Measurements from ENCODE around the gene ATG4D.

The ATG4D gene

DNA sequence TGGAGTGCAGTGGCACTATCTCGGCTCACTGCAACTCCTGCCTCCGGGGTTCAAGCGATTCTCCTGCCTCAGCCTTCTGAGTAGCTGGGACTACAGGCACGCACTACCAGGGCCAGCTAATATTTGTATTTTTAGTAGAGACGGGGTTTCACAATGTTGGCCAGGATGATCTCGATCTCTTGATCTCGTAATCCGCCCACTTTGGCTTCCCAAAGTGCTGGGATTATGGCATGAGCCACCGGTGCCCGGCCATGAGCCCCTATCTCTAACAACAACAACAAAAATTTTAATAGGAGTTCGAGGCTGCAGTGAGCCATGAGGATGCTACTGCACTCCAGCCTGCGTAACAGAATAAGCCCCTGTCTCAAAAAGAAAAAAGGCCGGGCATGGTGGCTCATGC is 38.4 kb downstream of the ATG4D start:
- DNase-seq: no peak
- Histone ChIP-seq H3K36me3 (replicated peaks) (no peaks in the 10 kb centered on the region), H3K27me3 (replicated peaks) (peaks cover 6% of the 10 kb centered on the region), H3K4me3 (ENCODE audit: low read depth, low read length) (no peak overlapping the region), H3K27ac (no peak overlapping the region)
- in situ Hi-C loops (cut with HindIII; ENCODE audit: low pct_ligation_motif_present, low sequenced_read_pairs): no loop called here
- no peak for TF ChIP-seq CTCF (IDR thresholded peaks at IDR 0.05; ENCODE audit: low read depth, low read length, missing control alignments)

DNA sequence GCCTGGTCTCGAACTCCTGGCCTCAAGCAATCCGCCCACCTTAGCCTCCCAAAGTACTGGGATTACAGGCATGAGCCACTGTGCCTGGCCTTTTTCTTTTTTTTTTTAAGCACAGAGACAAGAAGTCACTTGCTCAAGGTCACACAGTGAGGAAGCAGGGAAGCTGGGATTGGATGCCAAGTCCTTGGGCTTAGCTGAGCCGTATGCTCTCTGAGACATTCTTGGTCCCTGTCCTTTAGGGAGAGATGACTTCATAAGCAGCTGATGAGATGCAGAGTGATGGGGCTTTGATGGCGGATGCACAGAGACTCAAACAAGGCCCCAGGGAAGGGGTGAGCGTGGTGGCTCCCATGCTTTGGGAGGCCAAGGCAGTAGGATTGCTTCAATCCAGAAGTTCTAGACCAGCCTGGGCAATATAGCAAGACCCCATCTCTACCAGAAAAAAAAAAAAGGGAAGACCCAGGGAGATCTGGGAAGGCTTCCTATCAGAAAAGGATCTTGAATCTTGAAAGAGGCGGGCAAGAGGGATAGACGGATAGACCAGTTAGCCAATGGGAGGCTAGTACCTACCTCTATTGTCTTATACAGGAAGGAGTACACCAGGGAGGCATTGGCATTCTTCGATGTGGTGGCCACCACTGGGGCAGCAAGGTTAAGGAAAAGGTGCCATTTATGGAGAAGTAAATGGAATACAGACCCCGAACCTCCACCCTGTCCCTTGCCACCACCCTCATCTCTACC is 39.5 kb downstream of the ATG4D start:
- H3K27me3 ChIP-seq (replicated peaks): peaks cover 12% of the 10 kb centered on the region
- TF ChIP-seq CTCF (IDR thresholded peaks at IDR 0.05; ENCODE audit: low read depth, low read length, missing control alignments): no peak
- no peak overlapping the region for H3K27ac ChIP-seq
- no peak overlapping the region for H3K4me3 ChIP-seq (ENCODE audit: low read depth, low read length)
- in situ Hi-C loops (cut with HindIII; ENCODE audit: low pct_ligation_motif_present, low sequenced_read_pairs): no loop called here
- DNase-seq: no peak
- no peaks in the 10 kb centered on the region for H3K36me3 ChIP-seq (replicated peaks)

DNA sequence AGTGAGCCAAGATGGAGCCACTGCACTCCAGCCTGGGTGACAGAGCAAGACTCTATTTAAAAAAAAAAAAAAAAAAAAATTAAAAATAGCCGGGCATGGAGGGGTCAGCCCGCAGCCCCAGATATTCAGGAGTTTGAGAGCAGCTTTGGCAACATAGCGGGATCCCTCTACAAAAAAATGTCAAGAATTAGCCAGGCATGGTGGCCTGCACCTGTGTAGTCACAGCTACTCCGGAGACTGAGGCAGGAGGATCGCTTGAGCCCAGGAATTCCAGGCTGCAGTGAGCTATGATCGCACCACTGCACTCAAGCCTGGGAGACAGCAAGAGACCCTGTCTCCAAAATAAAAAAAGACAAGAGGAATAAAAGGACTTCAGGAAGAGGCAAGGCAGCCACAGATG is 42.7 kb downstream of the ATG4D start:
- Histone ChIP-seq H3K27me3 (replicated peaks) (peaks cover 12% of the 10 kb centered on the region), H3K4me3 (ENCODE audit: low read depth, low read length) (no peak overlapping the region), H3K36me3 (replicated peaks) (no peaks in the 10 kb centered on the region), H3K27ac (no peak overlapping the region)
- TF ChIP-seq CTCF (IDR thresholded peaks at IDR 0.05; ENCODE audit: low read depth, low read length, missing control alignments): no peak
- no peak for DNase-seq
- in situ Hi-C loops (cut with HindIII; ENCODE audit: low pct_ligation_motif_present, low sequenced_read_pairs): no loop called here

GRCh38 chr19:10587022-10587838 is 43.5 kb downstream of the ATG4D start, which contains the start of gene AP1M2:
Gene AP1M2, minus strand, starts transcription at chr19:10587312. Its CDS starts 81 bp downstream, at chr19:10587231.
- in situ Hi-C loops (cut with HindIII; ENCODE audit: low pct_ligation_motif_present, low sequenced_read_pairs): no loop called here
- no peak within 1 kb of the TSS for H3K4me3 ChIP-seq (ENCODE audit: low read depth, low read length)
- no peak for DNase-seq
- no peaks in the 10 kb centered on the region for H3K36me3 ChIP-seq (replicated peaks)
- no peak within 1 kb of the TSS for H3K27ac ChIP-seq
- peaks cover 12% of the 10 kb centered on the region for H3K27me3 ChIP-seq (replicated peaks)
- no peak for TF ChIP-seq CTCF (IDR thresholded peaks at IDR 0.05; ENCODE audit: low read depth, low read length, missing control alignments)

DNA sequence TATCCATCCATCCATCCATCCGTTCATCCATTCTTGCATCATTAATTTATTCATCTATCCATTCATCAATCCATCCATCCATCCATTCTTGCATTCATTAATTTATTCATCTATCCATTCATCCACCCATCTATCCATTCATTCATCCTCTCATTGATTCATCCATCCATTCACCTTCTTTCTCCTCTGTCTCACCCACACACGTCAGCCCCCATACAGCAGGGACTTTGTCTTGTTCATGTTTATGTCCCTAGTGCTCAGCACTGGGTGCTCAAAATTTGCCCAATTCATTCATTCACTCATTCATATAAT is 44.1 kb downstream of the ATG4D start:
- Histone ChIP-seq H3K36me3 (replicated peaks) (no peaks in the 10 kb centered on the region), H3K27me3 (replicated peaks) (peaks cover 12% of the 10 kb centered on the region), H3K4me3 (ENCODE audit: low read depth, low read length) (no peak overlapping the region), H3K27ac (no peak overlapping the region)
- DNase-seq: no peak
- TF ChIP-seq CTCF (IDR thresholded peaks at IDR 0.05; ENCODE audit: low read depth, low read length, missing control alignments): no peak
- in situ Hi-C loops (cut with HindIII; ENCODE audit: low pct_ligation_motif_present, low sequenced_read_pairs): no loop called here
